ENCODE results near the gene PCBD2. TPM values are rescaled to one million over a fixed set of nuclear protein-coding genes. Genes with fewer than 3 reads are reported as not detected.

Gene PCBD2
- total RNA-seq, 1 experiment from 2014 or later: 17.6 TPM

DNA sequence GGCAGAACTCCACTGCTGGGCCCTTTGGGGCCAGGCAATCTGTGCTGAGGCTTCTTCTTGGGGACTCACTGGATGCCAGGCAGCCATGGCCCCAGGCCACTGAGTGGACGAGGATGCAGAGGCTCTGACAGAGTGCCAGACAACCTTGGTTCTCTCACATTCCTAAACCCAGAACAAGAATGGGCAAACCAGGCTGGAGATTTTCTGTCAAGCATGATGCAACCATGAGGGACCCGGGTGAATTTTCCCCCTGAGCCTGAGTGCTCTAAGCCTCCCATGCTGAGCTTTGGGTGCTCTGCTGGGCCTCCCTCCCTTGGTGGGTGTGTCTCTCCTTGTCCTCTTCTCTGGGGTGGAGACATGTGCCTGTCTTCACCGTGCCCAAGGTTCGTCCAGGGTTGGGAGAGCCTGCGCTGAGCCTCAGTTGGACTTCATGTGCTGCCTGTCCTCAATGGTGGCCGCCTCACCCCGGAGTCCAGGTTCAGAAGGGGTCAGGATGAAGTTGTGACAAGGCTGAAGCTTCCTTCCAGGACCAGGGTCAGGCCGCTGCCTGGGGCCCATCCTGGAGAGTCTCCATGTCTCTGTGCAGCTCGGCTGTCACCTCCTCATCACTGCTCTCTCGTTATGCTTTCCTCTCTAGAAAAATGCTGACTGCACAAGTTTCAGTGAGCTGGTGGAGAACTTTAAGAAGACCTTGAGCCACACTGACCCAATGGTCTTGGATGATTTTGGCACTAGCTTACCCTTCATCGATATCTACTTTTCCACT, 105.0 kb downstream of the PCBD2 start:
- ChIA-PET POLR2A (ENCODE audit: unreplicated experiment) (no interaction called here), CTCF (no interaction called here)
- H3K27me3 ChIP-seq (ENCODE audit: insufficient read depth, low read depth): no peaks in the 10 kb centered on the region
- no peak for TF ChIP-seq EZH2 (IDR thresholded peaks at IDR 0.05; ENCODE audit: low read depth)
- TF ChIP-seq, protein P1, sequence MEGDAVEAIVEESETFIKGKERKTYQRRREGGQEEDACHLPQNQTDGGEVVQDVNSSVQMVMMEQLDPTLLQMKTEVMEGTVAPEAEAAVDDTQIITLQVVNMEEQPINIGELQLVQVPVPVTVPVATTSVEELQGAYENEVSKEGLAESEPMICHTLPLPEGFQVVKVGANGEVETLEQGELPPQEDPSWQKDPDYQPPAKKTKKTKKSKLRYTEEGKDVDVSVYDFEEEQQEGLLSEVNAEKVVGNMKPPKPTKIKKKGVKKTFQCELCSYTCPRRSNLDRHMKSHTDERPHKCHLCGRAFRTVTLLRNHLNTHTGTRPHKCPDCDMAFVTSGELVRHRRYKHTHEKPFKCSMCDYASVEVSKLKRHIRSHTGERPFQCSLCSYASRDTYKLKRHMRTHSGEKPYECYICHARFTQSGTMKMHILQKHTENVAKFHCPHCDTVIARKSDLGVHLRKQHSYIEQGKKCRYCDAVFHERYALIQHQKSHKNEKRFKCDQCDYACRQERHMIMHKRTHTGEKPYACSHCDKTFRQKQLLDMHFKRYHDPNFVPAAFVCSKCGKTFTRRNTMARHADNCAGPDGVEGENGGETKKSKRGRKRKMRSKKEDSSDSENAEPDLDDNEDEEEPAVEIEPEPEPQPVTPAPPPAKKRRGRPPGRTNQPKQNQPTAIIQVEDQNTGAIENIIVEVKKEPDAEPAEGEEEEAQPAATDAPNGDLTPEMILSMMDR (conservative IDR thresholded peaks at IDR 0.05): no peak
- intact Hi-C loops (cut with micrococcal nuclease; ENCODE audit: unreplicated experiment): loop anchor here (2.0 to 10.0 kb wide), 3 partner anchors 55 to 325 kb away; no protein-coding TSS in a partner anchor
- H4K20me1 ChIP-seq (ENCODE audit: insufficient read depth): no peaks in the 10 kb centered on the region
- H3K9me2 ChIP-seq (ENCODE audit: insufficient read depth): no peaks in the 10 kb centered on the region
- H3K79me2 ChIP-seq (ENCODE audit: low read depth): no peaks in the 10 kb centered on the region
- no peaks in the 10 kb centered on the region for H3K36me3 ChIP-seq (ENCODE audit: low read depth)
- no peak for DNase-seq
- no peak overlapping the region for H3K27ac ChIP-seq
- BruUV-seq (replicated peaks): no TSS peak
- no peak overlapping the region for H2AFZ ChIP-seq
- H3F3A ChIP-seq (ENCODE audit: insufficient read depth, low read depth): no peaks in the 10 kb centered on the region
- no peaks in the 10 kb centered on the region for H3K4me1 ChIP-seq (replicated peaks; ENCODE audit: insufficient read depth)
- H3K4me2 ChIP-seq: no peak overlapping the region
- H3K9me3 ChIP-seq (ENCODE audit: insufficient read depth, low read depth): no peaks in the 10 kb centered on the region
- H3K4me3 ChIP-seq: no peak overlapping the region

GRCh38 chr5:135010502-135011354, 105.8 kb downstream of the PCBD2 start:
- intact Hi-C loops (cut with micrococcal nuclease; ENCODE audit: unreplicated experiment): loop anchor here (1.0 to 10.0 kb wide), 5 partner anchors 54 to 324 kb away; no protein-coding TSS in a partner anchor

More at GRCh38 chr5:135010502-135011354, 105.8 kb downstream of the PCBD2 start:
- Histone ChIP-seq H3K9me2 (ENCODE audit: insufficient read depth) (no peaks in the 10 kb centered on the region), H3K27me3 (ENCODE audit: insufficient read depth, low read depth) (no peaks in the 10 kb centered on the region), H3K27ac (no peak overlapping the region), H3K4me2 (no peak overlapping the region), H3K9me3 (ENCODE audit: insufficient read depth, low read depth) (no peaks in the 10 kb centered on the region), H2AFZ (no peak overlapping the region), H3K79me2 (ENCODE audit: low read depth) (no peaks in the 10 kb centered on the region), H3K4me1 (replicated peaks; ENCODE audit: insufficient read depth) (no peaks in the 10 kb centered on the region), H3F3A (ENCODE audit: insufficient read depth, low read depth) (no peaks in the 10 kb centered on the region), H3K36me3 (ENCODE audit: low read depth) (no peaks in the 10 kb centered on the region), H4K20me1 (ENCODE audit: insufficient read depth) (no peaks in the 10 kb centered on the region), H3K4me3 (no peak overlapping the region)
- POLR2A ChIA-PET (ENCODE audit: unreplicated experiment): no interaction called here
- no TSS peak for BruUV-seq (replicated peaks)
- DNase-seq: peak in 1 of 2 experiments; percentile 26
- CTCF ChIA-PET: interaction anchor here (1.1 kb wide), 1 partner anchor 102 kb away, joined by 3 read pairs; no protein-coding TSS in a partner anchor
- TF ChIP-seq EZH2 (IDR thresholded peaks at IDR 0.05; ENCODE audit: low read depth): no peak
- TF ChIP-seq, protein P1 (conservative IDR thresholded peaks at IDR 0.05): peak; percentile 62

All from PC-9 (cell line).